ENCODE measurements around the gene AUTS2. TPM values are rescaled to one million over a fixed set of nuclear protein-coding genes. Genes with fewer than 3 reads are reported as not detected.

The AUTS2 gene
- total RNA-seq, 1 donor from 2014 or later: 95.3 TPM

DNA sequence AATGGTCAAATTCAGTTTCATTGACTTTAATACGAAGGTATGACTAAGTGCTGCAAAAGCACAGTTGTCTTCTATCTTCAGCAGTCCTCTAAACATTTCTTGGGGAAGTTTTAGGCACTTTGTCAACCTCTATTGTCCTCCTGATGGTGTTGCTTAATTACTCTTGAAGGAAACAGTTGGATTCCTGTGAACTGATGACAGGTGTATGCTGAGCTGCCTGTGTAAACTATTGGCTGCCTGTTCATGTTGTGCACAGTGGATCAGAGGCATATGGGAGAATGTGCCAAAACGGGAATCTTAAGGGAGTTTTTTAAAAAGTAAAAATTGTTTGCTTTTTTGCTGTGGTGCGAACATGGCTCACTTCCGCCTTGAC is 221.0 kb downstream of the AUTS2 start:
- DNase-seq: no peak

DNA sequence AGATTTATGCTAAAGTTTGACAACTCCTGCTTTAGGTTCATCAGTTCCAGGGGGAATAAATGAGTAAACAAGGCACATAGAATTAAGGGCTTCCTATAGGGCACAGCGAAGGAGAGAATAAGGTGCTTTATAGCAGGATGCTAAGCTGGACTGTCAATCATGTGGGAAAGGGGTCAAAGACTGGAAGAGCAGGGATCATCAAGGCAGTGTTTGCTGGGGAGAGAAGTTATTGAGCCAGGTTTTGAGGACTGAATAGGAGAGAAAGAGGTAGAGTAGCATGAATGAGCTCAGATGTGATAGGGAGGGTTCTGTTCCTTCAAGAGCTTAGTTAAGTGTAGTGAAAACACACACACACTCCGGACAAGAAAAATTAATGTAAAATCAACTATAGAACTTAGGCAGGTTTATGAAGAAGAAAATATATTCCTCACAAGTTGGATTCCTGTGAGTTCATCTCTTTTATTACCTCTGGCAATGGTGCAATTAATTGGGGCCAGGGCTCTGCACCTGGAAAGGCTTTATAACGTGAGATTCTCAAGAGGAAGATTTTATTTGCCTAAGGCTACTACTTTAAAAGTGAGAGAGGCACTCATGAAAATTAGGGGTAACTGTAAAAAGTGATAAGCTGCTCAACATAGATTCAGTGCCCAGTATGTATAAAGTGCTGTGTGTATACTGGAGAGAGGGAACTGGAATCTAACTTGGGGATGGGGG is 222.4 kb downstream of the AUTS2 start:
- DNase-seq: no peak

DNA sequence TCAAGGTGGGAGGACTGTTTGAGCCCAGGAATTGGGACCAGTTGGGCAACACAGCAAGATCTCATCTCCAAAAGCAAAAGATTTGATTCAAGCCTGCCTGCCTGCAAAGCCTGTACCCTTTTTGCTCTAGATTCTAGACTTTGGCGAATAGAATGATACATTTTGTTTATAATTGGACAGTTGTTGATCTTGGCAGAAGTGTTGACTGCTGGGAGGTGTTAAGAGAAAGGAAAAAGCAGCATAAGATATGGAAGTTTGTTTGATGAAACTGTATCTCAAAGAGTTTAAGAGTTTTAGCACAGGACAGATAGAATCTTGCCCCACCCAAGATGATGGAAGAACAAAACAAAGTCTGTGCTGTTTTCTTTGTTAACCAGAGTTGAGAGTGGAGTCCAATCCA is 224.1 kb downstream of the AUTS2 start:
- no peak for DNase-seq

DNA sequence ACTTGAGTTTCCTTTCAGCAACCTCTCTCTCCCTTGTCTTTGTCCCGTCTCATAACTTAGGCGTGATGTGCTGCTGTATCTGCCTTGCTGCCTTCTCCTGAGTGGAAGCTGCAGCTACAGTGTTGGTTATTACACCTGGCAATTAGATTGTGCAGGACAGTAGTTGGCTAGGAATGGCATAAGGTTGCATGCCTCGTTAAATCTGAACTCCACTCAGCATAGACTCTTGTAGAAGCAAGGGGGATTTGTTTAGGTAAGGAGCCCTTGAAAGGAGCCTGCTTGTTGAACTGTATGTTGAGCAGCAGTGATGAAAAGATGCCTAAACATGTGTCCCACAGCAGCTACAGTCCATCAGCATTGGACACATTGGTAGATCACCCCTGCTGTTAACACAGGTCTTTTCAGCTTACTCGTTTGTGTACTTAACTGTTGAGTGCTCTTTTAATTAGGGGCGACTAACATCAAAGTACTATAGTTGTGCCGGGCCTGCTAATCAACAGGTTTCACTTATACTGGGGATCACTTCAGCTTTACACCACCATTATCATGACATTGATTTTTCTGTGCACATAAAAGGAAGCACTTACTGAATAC is 225.0 kb downstream of the AUTS2 start:
- no peak for DNase-seq

DNA sequence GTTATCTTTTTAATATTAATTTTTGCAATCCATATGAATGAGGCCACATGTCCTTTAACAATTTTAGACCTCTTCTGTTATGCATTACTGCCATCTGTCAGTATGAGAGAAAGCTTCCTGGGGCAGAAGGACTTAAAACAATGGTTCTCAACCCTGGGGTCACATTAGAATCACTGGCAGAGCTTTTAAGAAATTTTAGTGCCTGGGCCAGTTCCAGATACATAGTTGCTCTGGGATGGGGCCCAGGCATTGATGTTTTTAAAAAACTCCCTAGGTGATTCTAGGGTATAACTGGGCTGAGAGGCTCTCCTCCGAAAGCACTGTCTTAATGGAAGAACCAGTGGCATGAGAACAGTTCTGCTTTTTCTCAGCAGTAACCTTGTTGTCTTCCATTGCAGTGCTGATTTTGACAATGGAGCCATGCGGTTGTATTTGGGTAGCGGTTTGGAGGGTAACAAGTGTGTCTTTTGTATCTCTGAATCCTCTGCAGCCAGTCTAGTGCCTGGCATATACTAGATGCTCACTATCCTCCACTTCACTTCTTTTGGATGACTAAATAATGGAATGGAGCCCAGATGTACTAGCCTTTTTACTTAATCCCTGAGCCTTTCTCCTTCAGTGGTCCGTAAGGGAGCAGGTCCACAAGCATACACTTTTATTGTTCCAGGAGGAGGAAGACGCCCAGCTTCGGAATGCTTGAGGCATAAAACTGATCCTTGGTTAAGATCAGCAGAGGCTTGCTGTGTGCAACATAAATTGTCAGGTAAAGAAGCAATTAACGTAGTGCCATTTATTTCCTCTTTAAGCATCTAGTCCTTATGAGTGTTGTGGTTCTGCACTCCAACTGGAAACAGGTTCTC is 227.1 kb downstream of the AUTS2 start:
- DNase-seq: no peak

DNA sequence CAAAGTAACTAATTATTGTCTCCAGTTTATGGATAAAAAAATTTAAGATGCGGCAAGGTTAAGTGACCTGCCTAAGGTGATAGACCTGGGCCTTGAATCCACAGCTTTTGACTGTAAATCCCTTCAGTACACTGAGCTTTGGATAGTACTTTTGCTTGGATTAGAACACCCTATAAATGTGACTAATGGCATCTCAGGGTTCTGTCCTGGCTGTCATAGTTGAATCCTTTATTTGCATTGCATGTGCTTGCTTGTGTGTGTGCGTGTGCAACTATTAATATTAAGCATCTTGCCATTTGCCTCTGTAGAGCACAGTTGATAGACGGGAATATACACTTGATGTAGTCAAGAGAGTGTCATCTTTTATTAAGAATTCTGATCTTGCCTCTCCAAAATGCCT is 228.0 kb downstream of the AUTS2 start:
- no peak for DNase-seq

DNA sequence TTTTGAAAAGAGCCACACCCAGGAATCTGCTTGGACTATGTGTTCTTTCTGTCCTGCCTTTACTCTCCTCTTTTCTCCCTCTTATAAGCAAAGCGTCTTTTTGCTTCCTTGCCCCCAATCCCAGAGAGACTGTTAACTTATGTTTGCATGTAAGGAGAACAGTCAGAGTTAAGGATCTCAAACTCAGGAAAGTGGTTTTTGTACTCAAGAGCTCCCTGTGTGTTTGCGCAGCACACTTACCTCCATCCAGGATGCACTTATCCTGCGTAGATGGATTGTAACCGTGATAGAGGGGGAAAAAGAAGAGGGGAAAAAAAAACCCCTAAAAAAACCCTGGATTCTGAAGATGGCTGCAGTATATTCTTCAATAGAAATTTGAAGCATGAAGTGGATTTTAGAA is 228.9 kb downstream of the AUTS2 start:
- no peak for DNase-seq

DNA sequence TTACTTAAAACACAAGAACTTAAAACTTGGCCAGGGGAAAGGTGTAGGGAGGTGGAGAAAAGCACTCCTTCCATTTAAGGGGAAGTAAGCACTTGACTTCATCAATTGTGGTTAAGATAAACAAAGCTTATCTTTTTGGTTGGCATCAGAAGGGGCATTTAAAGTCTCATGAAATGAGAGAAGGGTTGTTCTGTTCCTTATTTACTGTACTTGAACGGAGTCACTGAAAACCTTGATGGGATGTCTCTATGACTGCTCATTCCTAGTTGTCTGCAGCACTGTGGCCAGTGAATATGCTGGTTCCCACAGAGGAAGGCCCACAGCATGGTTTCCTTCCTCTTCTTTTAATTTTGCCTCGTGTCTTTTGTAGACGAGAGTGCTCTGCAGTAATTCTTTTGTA is 229.3 kb downstream of the AUTS2 start:
- DNase-seq: no peak

DNA sequence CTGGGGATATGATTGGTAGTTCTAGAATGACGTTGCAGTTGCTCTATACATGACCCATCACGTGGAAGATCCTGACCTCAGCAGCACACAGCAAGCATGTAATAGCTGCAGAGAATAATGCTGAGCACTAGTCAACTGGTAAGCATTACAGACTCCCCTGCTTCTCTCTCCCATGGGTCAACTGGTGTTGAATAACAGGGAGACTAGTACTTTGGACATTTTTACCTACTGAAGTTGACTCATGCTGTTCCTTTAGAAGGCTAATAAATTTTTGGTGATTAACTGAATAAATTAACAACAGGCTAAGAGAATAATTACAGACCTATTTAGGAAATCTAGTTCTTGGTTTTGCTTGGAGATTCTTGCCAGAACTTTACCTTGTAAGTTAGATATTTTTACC is 234.1 kb downstream of the AUTS2 start:
- DNase-seq: no peak

DNA sequence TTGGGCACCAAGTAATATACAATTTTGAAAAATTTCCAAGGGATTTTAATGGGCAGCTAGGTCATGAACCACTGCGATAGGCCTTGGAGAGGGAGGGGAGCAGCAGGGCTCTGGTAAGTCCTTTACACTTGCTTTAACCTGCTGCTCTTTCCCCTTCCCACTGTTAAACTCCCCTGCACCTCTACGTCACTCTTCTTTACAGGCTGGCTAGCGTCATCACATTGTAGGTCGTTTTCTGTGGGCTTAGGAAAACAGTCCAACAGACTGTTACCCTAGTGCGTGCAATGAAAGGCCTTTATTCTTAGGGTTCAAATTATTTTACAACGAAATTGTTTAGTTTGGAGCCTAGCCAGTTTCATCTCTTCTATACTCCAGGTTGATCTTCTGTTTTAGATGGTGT is 235.7 kb downstream of the AUTS2 start:
- DNase-seq: no peak

DNA sequence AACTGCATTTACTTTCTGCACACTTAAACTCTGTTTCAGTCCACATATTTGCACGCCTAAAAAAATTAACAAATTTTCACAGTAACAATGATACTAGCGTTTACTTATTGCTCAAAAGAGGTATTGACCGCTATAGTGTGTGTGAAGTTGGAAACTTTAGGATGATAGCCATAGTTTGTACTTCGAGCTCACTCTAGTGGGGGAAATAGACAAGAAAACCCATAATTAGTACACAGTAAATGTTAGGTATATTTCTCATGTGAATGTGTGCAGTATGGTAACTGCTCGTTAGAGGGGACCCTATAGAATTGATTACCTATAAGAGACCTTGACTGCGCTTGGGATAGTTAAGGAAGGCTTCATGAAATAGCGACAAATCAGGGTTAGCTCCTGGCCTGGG is 238.4 kb downstream of the AUTS2 start:
- DNase-seq: no peak

DNA sequence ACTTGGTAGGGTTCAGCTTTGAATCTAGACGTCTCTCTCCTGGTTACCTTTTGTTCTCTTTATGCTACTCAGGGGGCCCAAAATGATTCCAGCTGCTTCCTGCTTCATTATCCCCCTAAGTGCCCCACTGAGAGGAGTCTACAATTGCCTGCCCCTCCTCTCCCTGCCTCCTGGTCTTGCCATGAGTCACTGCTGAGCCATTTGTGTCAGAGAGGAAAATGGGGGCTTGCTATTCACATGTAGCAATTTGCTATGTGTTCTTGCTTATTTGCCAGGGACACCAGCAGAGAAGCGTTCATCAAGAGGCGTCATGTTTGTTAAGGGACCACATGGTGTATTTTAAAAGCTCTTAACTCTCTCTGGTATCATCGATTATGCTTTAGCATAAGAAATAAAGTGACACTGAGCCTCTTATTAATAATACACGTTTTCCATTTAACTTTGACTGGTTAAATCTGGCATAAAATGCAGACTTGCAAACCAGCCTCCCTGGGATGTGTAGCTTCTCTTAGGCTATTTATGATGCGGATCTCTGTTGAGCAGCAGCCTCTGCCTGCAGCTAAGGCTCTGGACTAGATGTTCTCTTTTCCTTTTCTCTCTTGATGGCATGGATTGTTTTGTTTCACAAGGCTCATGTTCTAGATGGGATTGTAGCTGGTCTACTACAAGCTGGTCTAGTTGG is 239.3 kb downstream of the AUTS2 start:
- DNase-seq: no peak

DNA sequence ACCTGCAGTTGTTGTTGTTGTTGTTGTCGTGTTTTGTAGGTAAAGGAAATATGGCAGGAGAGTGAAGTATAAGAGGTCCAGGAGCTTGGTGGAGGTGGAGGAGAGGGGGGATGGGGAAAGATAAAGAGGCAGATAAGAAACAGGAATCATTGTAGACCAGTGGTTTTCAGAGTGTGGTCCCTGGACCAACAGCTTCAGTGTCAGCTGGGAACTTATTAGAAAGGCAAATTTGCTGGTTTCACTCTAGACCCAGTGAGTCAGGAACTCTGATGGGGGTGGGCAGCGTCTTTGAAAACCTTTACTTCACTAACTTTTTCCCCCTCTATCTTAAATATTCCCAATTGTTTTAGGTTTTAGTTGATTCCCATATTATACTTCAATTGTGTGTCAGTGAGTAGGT is 241.5 kb downstream of the AUTS2 start:
- DNase-seq: no peak

DNA sequence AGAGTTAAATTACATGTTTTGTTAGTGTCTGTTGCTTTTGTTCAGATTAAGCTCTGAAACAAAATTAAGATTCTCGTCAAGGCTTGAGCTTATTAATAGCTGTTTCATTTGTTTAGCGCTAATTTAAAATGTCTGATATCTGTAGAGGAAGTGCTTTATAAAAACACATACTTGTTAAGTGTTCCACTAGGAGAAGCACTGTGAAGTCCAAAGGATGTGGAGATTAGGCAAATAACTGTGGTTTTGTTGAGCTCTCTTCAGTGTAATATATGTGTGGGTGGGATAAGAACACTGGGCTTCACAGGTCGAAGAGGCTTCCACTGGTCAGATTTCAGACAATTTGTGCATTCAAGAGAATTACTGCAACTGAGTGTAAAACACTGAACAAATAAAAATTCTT is 242.0 kb downstream of the AUTS2 start:
- no peak for DNase-seq

DNA sequence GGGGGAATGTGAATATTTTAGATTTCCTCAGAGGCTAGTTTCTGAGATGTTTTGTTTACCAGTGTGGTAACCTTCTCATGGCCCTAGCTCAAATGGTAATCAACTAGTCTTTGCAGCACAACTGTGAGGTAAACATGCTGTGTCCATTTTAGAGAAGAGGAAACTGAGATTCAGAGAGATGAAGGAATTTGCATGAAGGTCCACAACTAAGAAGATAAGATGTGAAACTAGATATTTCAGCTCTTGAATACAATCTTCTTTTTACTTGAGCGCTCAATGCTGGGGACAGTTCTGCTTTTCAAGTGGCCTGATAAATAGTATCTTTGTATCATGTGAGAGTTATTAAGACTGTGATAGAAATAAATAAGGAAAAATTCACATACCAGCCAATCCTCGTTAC is 245.4 kb downstream of the AUTS2 start:
- no peak for DNase-seq

DNA sequence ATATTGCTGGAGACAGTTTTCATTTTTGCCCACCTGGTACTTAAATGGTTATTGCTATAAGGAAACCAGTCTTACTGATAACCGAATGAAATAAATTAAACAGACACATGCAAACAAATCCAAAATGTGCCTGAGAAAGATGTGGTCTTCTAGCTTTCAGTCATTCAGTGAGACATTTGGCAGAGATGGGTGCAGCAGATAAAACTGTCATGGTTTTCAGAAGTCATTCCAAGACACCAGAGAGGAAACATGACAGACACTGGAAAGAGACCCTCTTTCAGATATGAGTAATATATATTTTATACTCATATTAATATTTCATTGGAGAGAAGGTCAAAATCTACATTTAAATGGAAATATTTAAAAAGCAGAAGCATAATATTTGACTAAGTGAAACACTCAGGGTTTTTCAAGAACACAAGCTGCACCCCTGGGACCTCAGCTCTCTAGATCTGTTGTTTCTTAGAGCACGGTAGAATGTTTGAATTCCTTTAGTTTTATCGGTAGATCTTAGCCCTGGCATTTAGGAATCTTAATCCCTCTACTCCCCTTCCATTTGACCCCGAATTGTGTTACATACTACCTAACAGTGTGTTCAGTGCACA is 246.1 kb downstream of the AUTS2 start:
- DNase-seq: no peak

DNA sequence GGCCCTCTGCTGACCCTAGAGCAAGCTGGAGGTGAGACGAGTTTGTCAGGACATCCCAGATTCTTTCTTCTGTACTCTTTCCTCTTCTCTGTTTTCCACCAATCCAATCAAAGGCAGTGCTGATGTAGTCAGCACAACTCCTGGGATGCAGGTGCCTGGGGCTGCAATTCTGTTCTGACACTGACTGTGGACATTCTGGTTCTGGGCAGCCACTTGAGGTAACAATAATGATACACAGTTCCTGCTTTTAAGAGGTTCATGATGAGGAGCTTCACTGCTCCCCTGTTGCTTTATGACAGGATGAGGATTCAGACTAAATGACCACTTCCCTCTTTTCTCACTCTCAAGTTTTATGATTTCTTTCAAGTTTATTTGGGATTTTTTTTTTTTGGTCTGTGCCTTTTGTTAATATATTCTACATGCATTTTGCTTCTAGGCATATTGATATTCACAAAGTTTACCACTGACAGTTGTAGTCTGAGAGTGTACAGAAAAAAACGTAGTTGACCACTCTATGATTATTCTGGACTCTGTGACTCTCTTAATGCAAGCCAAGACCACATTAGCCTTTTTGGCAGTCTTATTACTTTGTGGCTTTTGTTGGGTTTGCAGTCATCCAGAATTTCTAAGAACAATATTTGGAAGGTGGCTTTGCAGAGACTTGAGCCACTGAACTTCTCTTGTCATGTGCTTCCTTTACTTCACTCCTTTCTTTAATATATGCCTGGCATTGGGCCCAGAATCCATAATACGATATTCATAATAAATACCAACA is 247.6 kb downstream of the AUTS2 start:
- no peak for DNase-seq

DNA sequence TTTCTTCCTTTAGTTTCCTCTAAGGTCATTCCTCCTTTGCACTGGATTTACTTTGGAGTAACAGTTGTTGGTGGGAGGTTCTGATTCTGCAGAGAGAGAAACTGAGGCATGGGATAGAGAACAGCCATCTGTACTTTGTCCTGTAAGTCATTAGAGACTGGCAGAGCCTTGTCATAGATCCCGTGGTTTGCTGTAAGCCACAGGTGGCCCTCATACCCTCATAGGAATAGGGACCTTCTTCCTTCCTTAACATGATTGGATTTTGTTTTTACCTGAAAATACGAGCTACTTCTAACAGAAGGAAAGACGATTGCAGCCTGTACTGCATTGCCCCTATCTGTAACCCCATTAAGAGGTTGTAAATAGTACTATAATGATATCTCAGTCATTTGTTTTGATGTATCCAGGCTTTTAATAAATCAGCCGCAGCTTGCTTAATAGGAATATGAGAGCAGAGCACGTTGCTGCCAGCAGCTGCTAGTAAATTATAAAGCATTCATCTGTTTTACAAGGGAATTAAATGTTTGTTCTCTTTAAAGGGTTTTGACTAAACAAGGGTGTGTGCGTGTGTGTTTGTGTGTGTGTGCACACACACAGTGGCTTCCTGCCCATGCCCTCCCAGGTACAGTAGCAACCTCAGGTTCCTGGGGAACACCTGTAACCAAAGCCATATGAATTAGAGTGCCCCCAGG is 249.8 kb downstream of the AUTS2 start:
- no peak for DNase-seq

DNA sequence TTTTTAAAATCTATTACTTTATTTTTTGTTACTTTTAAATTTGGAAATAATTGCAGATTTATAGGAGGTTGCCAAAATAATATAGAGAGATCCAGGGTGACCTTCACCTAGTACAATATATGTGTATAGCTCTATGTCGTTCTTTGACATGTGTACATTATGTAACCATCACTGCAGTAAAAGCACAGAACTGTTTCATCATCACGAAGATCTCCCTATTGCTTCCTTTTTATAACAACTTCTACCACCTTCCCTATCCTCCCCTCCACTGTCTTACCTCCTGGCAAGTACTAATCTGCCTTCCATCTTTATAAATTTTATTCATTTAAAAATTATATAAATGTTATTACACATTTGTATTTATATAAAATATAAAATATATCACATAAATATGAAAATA is 251.0 kb downstream of the AUTS2 start:
- DNase-seq: no peak

DNA sequence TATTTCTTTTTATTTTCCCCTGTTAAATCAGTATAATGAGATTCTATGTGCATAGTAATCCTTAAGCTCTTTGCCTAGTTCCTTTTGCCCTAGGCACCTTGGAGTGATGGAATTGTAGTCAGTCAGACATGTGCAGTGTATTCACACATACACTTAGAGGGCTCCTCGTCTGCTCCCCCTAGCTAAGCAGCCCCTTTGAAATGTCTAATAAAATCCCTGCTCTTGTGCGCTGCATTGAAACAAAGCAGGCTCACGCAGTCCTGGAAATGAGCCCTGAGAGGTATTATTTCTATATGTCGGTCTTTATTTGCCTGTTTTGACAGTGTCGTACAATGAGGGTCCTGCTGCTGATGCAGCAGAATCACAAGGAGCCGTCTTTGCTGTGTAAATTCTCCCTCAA is 258.7 kb downstream of the AUTS2 start:
- no peak for DNase-seq

DNA sequence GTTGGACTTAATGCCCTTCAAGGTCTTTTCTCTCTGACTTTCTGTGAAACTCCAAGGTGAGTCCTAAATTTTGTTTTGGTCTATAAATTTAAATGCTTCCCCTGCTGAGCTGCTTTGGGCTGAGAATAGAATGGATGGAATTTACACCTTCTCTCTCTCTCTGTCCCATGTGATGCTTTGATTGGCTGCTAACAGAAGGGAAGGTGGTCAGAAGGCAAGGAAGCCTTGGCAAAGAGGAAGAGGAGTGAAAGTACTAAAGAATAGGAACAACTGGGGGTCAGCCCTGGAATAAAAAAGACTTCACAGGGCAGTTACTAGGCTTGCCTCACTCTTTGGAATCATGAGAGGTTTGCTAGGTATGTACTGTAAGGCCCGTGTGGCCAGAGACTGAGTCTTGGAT is 260.2 kb downstream of the AUTS2 start:
- no peak for DNase-seq

All from occipital lobe (tissue), 2 donors.